Measurements from ENCODE around the gene SEMA4D.
"Not testable (repeated sequence)": the region's sequence is repeated elsewhere in the genome, so short reads cannot be mapped to it uniquely, and the experiment has no call there.

SEMA4D gene

DNA sequence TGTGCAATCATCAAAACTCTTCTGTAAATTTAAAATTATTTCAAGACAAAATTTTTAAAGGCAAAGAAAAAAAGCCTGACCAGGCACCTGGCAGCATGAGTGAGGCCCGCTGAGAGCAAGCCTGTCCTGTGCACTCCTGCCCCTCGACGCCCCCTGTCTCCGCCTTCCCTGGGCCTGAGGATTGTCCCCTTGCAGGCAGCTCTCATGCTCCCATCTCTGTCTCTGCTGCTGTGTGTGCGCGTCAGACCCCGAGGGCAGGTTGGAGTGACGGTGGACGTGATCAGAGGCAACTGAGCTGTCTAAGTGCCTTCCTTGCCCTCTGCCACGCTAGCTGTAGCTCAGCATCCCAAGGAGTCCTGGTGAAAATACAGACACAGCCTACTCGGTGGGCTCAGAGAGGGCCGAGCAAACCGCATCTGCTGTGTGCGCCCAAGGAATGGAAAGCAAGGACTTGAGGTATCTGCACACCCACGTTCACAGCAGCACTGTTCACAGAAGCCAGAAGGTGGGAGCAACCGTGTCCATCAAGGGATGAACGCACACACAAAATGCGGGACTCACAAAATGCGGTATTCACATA, 114.1 kb downstream of the SEMA4D start:
- no peak for DNase-seq (ENCODE audit: low read depth)

DNA sequence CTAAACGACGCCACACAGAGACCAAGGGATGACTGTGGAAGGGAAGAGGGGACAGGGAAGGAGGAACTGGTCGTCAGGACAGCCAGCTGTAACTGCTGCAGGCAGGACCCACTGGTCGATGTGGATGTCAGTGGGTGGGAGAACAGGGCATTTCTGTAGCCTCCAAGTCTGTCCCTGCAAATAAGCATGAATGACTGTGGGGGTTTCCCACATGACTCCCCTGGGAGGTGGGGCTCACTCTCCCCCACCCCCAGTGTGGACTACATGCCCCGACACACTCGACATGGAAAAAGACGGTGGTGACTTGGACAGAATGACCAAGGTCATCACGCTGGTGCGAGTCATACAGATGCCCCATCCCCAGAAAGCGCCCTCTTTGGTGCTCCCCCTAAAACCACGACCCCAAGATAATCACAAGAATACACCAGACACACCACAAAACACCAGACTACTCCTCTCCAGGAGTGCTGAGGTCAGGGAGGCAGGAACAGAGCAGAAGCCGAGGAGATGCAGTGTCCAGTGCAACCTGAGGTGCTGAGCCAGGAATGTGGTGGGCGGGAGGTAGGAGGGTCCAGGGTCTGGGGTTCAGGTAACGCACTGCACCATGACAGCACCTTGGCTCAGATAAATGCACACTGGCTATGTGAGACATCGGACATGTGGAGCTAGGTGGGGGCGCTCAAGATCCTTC, 114.7 kb downstream of the SEMA4D start:
- DNase-seq (ENCODE audit: low read depth) = no peak

DNA sequence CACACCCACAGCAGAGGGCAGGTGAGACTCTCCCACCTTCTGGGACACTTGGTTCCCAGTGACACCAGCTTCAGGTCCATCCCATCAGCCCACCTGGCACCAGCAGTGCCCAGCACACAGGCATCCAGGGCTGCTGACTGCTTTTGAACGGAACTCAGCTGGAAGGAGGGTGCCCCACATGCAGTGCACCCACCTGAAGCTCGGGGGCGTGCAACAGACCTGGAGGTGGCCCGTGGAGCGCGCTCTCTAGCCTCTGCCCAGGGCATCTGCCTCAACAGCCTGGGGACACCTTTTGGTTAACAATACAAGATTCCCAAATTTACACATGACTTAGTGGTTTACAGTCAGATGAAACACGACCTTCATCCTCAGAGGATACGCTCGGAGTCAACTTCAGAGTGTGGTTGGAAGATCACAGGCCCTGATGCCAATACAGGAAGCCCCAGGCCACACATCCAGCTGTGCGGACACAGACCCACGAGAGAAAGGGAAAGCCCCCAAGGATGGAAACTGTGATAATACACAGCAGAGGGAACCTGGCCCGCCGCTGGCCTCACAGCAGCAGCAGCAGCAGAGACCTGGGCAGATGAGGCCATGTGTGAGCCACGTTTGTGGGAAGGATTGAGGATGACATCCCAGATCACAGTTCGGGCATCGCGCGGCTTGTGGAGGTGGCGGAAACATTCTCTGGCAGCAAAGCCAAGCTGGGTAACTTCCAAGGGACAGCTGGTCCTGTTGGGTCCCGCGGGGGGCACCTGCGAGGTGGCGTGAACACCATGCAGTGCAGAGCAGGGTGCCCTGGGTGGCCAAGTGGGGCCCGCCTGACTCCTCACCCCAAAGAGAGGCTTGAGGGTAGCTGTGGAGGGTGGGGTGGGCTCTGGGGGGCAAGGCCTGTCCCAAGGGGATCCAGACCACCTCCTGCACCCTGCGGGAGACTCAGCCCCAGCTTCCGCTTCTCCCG, 115.6 kb downstream of the SEMA4D start:
- no peak for DNase-seq (ENCODE audit: low read depth)

DNA sequence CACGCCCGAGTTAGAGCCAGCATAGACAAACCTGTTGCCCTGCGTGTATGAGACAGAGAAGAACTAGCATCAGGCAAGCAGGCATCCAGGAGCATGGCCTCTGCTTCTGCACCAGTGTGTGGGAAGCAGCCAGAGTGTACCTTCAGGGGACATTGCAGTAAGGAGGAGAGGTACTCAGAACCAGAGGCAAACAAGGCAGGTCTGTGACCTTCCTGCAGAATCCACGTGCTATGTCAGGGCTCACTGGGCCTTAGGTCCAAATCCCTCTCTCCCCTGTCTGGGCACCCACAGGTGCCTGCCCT, 116.7 kb downstream of the SEMA4D start:
- no peak for DNase-seq (ENCODE audit: low read depth)

DNA sequence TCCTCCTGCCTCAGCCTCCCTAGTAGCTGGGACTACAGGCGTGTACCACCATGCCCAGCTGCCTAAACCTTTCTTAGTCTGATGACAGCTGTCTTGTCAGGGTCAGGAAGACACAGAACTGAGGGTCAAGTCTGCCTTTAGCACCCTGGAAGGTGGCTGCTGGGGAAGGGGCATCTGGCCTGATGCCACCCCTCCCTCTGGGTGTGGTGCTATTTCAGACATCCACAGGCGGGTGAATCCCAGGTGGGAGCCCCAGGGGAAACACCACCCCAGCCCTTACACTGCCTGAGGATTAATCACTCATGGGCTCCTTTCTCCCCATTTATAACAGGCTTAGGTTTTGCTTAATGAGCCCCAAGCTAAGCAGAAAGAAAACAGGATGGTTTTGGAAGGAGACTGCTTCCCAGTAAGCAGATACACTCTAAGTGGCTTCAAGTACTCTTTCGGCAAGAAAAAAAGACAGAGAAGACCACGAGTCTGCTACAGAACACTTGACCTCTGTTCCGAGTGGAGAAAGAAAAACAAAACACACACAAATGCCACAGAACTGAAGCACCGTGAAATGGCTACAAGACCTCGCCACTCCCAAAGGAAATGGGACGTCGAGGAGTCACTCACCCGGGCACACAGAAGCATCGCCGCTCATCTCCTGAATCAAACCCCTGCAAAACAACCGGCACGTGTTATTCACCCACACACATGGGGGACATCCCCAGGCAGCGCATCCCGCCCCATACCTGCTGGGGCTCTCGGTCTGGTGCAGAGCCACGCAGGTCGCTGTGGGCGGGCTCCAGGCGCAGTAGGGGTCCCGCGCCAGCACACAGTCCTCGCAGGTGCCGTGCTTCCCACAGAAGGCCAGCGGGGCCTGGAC, 117.2 kb downstream of the SEMA4D start:
- no peak for DNase-seq (ENCODE audit: low read depth)

DNA sequence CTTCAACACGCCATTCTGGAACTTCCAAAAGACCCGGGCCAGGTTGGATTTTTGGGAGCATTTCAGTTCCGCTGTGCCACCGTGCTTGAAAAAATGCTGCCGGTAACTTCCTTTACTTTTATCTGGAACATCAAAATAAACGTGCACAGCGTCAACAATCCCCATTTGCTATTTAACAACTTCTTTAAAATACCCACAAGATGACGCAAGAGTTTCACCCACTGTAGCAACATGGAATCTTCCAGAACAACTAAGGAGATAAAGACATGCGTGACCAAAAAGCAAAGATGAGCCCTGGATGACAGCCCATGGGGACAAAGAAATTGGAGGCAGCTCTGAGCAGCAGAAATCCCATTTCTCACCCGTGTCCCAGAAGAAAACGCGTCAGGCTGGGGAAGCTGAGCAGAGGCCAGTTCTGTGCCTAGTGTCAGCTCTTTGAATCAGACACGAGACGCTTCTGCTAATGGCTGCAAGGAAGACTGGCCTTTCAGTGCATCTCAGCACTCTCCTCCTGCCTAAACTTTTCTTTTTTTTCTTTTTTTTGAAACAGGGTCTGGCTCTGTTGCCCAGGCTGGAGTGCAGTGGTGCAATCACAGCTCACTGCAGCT, 118.3 kb downstream of the SEMA4D start:
- DNase-seq (ENCODE audit: low read depth) = no peak

DNA sequence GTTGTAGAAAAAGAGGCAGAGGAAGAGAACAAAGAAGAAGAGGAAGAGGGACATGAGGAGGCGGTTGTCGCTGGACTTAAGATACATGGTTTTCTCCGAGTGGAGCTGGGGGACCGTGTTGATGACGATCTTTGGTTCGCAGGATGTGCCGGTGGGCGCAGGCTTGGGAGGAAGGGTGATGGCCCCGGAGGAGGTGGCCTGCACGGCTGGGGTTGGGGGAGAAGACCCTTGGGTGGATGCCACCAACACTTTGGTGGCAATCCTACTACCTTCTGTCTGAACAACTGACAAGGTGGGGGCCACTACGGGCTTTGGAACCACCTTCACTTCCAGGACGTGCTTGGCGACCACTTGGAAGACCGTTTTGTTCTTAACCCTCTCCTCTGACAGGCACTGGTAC, 118.9 kb downstream of the SEMA4D start:
- DNase-seq (ENCODE audit: low read depth) = no peak

DNA sequence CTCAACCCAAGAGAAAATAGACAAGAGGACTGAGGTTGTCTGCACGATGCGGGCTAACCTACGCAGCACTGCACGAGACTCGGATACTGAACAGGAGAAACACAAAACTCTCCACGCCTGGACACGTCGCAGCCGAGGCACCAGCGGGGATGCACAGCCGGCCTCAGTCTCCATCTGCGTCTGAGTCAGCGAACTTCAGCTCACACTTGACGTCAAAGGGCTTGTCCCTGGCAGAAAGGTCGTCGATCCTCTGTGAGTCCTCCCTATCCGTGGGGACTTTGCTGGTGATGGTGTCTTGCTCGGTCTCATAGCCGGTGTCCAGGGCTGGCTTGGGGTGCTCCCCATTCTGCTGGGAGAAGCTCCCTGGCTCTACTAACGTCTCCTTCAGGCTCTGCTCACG, 119.4 kb downstream of the SEMA4D start:
- DNase-seq (ENCODE audit: low read depth) = no peak

DNA sequence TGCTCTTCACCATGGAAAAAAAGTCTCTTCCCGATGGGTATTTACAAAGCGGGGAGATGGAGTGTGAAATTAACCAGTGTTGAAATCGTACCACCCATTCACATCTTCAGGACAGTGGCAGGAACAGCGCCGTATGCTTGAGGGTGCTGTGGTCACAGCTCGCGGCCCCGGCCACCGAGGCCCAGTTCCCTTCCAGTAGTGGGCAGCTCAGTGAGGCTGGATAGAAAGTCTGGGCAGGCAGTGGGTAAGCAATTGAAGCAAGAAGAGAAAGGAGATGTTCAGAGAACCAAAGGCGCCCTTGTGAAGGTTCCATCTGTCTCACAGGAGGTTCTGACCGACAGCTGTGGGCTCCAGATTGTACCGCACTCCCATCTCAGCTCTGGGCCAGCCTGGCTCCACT, 120.5 kb downstream of the SEMA4D start:
- DNase-seq (ENCODE audit: low read depth) = no peak

DNA sequence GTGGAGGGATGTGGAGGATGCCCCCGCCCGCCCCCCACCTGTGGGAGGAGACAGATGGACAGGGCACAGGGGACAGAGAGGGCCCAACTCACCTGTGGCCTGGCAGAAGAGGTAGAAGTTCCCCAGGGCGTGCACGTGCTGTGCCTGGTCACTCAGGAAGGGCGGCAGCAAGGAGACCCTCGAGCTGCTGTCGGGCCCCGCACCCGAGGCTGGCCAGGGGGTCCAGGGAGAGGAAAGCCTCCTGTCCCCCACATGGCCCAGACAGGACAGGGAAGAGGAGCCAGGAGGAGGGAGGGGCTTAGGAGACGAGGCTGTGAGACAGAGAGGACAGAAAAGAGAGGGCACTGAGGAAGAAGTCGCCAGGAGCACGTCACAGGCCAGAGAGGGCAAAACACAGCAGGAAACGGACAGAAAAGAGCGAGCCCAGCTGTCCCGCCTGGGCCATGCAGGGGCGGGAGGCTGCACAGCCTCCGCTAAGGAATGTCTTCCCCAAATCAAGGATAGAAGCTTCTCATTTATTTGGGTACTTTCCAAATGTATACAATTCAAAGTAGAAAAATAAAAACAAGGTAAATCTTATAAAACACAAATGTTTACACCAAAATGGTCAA, 121.1 kb downstream of the SEMA4D start:
- no peak for DNase-seq (ENCODE audit: low read depth)

DNA sequence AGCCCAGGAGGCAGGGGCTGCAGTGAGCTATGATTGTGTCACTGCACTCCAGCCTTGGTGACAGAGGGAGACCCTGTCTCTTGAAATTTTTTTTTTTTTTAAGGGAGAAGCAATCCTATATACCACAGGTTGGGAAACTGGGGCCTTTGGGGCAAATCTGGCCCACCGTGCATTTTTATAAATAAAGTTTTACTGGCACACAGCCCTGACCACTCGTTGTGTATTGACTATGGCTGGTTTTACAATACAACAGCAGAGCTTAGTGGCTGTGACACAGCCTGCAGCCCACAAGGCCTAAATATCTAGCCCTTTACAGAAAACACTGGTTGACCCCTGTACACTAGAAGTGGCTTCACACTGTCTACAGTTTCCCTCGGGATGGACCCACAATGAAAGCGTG, 121.6 kb downstream of the SEMA4D start:
- no peak for DNase-seq (ENCODE audit: low read depth)

DNA sequence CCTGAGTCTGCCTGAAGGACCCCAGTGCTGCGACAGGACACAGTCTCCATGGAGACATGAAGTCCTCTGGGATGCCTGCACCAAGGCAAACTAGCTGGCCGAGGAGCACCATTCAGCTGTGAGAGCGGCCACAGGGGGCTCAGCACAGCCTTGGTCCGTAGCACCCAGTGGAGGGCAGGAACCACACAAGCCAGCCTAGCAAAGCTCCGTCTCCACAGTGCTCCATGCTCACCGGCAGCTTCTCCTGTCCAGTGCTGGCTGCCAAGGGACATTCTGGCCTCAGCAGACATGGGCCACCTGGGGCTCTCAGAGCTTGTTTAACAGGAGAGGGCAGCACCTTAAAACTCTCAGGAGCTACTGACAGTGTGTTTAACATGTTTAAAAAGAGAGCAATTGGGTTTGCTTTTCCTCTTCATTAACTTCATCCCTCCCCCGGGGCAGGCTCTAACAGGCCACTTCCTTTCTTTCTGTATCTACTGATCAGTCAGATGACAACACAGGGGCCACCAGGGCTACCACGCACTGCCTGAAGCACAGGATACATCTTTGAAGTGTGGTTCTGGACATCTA, 122.6 kb downstream of the SEMA4D start:
- no peak for DNase-seq (ENCODE audit: low read depth)

DNA sequence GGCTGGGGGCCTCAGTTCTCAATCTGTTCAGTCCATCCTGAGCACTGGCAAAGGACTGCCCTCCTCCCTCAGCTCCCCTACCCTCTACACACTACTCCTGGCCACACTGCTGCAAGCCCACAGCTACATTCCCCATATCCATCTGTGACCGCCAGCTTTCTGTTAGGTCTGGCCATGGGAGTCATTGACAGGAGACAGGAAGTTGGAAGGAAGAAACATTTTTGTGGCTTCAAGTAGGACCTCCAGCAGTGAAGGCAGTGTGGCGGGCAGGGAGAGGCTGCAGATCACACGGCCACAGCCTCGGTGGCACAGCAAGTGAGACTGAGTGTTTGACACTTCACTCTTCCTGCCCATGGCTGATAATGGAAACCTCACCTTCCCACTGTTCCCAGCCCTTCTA, 123.7 kb downstream of the SEMA4D start:
- no peak for DNase-seq (ENCODE audit: low read depth)

DNA sequence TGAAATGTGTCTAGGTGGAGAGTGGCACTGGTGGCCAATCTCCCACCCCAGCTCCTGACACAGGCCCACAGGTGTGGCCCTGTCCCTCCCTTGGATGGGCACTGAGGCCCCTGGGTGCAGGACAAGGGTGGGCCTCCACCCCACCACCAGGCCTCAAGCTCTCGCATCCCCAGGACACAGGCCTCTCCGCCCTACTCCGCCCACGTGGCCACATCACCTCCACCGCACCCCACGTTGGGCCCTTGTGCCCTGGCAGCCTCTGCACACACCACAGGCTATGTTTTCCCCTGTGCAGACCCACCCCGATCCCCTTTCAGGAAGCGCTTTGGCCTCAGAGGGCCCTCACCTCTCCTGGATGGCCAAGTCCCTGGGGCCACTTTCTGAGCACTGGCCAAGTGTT, 124.9 kb downstream of the SEMA4D start:
- no peak for DNase-seq (ENCODE audit: low read depth)

DNA sequence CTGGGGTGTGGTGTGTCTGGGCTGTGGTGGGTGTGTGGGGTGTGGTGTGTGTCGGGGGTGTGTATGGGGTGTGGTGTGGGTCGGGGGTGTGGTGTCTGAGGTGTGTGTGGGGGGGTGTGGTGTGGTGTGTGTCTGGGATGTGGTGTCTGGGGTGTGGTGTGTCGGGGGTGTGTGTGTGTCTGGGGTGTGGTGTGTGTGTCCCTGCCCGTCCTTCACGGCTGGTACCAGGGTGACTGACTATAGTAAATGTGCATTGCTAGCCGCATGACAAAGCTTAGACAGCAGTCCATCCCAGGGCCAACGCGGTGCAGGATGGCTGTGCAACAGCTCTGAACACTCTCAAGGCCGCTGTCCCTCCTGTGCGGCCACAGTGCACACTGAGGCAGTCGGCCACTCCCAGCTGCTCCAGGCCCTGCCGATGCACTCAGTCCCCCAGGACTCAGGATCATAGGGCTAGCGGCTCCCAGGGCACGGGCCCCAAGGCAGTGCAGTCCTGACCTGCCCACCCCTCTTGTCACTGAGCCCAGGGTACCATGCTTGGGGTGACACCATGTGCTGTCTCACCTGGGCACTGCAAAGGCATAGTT, 125.6 kb downstream of the SEMA4D start:
- DNase-seq (ENCODE audit: low read depth) = no peak

DNA sequence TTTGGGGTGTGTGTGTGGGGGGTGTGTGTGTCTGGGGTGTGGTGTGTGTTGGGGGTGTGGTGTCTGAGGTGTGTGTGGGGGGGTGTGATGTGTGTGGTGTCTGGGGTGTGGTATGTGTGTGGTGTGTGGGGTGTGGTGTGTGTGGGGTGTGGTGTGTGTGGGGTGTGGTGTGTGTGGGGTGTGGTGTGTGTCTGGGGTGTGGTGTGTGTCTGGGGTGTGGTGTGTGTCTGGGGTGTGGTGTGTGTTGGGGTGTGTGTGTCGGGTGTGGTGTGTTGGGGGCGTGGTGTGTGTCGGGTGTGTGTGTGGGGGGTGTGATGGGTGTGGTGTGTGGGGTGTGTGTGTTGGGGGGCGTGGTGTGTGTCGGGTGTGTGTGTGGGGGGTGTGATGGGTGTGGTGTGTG, 126.1 kb downstream of the SEMA4D start:
- DNase-seq (ENCODE audit: low read depth) = not testable (repeated sequence)

DNA sequence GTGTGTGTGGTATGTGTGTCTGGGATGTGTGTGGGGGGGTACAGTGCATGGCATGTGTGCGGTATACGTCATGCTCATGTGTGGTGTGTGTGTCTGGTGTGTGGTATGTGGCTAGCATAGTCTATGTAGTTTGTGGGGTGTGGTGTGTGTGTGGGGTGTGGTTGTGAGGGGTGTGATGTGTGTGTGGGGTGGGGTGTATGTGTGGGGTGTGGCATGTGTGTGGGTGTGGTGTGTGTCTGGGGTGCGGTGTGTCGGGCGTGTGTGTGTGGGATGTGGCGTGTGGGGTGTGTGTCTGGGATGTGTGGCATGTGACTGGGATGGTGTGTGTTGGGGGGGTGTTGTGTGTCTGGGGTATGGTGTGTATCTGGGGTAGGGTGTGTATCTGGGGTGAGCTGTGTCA, 127.3 kb downstream of the SEMA4D start:
- DNase-seq (ENCODE audit: low read depth) = no peak

DNA sequence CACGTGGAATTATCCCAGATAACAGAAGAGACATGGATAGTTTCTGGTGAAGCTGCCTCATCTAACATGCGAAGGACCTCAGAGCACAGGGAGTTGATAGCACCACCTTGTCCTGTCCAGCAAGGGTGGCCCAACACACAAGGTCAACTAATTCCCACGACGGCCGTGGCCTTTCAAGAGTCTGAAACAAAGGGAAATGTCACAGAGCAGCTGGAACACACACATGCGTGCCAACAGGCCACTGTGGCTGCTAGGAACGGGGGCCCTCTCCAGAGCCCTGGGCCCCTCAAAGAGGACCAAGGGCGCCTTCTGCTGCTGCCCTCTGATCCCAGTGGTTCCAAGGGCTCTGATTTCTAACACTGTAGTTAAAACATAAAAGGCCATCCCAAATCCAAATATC, 128.9 kb downstream of the SEMA4D start:
- no peak for DNase-seq (ENCODE audit: low read depth)

DNA sequence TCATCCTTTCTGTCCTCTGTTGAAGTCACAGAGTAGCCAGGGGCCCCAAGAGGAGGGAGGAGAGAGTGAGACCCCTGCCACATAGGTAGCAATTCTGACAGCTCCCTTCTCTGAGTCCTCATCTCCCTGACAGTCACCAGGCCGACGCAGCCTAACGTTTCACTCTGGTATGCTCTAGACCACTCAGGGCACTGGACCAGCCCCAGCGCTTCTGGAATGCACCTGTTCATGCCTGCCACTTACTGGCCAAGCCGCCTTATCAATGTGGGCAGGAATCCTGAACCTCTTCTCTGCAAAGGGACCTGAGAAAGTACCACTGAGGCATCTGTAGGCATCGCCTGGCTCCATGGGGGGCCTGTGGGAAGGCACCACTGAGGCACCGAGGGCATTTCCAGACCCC, 129.4 kb downstream of the SEMA4D start:
- DNase-seq (ENCODE audit: low read depth) = no peak

DNA sequence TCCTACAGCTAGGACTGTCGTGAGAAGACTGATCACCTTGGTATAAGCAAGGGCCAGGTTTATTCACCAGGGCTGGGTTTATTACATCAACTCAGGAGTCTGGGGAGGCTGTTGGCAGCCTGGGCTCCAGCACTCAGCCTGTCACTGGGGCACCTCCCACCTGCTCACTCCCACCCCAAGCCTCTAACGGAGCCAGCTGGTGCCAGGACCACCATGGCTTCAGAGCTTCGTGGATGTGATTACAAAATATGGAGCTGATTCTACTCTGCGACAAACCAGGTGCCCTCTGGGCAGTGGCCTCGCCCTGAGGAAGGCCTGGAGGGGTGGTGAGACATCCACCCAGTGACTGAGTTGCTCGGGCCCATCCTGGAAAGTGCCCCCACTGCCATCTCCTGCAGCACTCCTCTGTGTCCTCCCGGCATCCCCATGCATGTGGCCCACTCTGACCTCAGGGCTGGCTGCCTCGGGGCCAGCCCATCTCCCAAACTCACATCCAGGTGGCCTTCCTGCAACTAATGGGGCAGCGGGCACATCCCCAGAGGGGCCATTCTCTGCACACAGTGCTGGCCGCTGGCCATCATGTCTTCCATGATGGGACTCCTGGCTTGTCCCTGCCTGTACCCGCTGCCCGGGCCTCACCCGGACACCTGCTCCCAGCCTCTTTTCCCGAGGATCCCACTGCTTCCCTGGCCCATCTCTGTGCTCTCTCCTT, 130.0 kb downstream of the SEMA4D start:
- no peak for DNase-seq (ENCODE audit: low read depth)

Measured in fibroblast of the conjunctiva (primary cell).